H9 (cell line): ENCODE data around the gene METTL1. TPM values are rescaled to one million over a fixed set of nuclear protein-coding genes. Genes with fewer than 3 reads are reported as not detected.

ENCODE experiments used
- DNase-seq: peaks from one replicate; pipeline ENCODE4 v3.0.0-alpha.2; 2017
- H2AFZ ChIP-seq: one replicate; pipeline ENCODE4 v1.6.1; 2013; ENCODE audit warnings: mild to moderate bottlenecking, low read length, control low read depth, moderate library complexity
- H2AK5ac ChIP-seq: 2 replicates; pipeline ENCODE4 v1.6.1; 2013; ENCODE audit warnings: low read length, control low read depth, mixed read lengths; ENCODE audit not compliant: insufficient read length
- H2BK120ac ChIP-seq: one replicate; pipeline ENCODE4 v1.6.1; 2013; ENCODE audit warnings: low read depth, mild to moderate bottlenecking, low read length, control low read depth, inconsistent platforms; ENCODE audit not compliant: poor library complexity, severe bottlenecking
- H2BK12ac ChIP-seq: 2 replicates; pipeline ENCODE4 v1.6.1; 2013; ENCODE audit warnings: low read length, control low read depth, mixed read lengths, low read depth; ENCODE audit not compliant: insufficient read length
- H2BK15ac ChIP-seq: 2 replicates; pipeline ENCODE4 v1.6.1; 2013; ENCODE audit warnings: low read depth, low read length, control low read depth
- H2BK20ac ChIP-seq: one replicate; pipeline ENCODE4 v1.6.1; 2013; ENCODE audit warnings: low read depth, mild to moderate bottlenecking, low read length, control low read depth, inconsistent platforms; ENCODE audit not compliant: poor library complexity, severe bottlenecking
- H2BK5ac ChIP-seq: 2 replicates; pipeline ENCODE4 v1.6.1; 2013; ENCODE audit warnings: low read length, control low read depth, mixed read lengths; ENCODE audit not compliant: insufficient read length
- H3K14ac ChIP-seq: 2 replicates; pipeline ENCODE4 v1.6.1; 2013; ENCODE audit warnings: low read length, control low read depth; ENCODE audit not compliant: insufficient read depth
- H3K18ac ChIP-seq: 2 replicates; pipeline ENCODE4 v1.6.1; 2013; ENCODE audit warnings: low read depth, mild to moderate bottlenecking, mixed read lengths, low read length, control low read depth; ENCODE audit not compliant: insufficient read length
- H3K23ac ChIP-seq: 2 replicates; pipeline ENCODE4 v1.6.1; 2013; ENCODE audit warnings: low read length, control low read depth, mixed read lengths, low read depth; ENCODE audit not compliant: insufficient read length
- H3K23me2 ChIP-seq: 2 replicates; pipeline ENCODE4 v1.6.1; 2013; ENCODE audit warnings: low read depth, mild to moderate bottlenecking, mixed read lengths, low read length, control low read depth; ENCODE audit not compliant: insufficient read length, poor library complexity, severe bottlenecking
- H3K27ac ChIP-seq: 2 replicates; pipeline ENCODE4 v1.5.1; 2013; ENCODE audit warnings: low read length, control low read depth, mixed read lengths, low read depth; ENCODE audit not compliant: insufficient read length
- H3K27me3 ChIP-seq: 2 replicates; pipeline ENCODE4 v1.6.1; 2013; ENCODE audit warnings: low read length, control low read depth, inconsistent platforms; ENCODE audit not compliant: insufficient read depth
- H3K4ac ChIP-seq: 2 replicates; pipeline ENCODE4 v1.6.1; 2013; ENCODE audit warnings: low read depth, mild to moderate bottlenecking, control low read depth, inconsistent platforms, low read length, moderate library complexity
- H3K4me1 ChIP-seq: 2 replicates; pipeline ENCODE4 v1.6.1; 2013; ENCODE audit warnings: low read length, control low read depth, inconsistent platforms; ENCODE audit not compliant: insufficient read depth
- H3K4me2 ChIP-seq: 2 replicates; pipeline ENCODE4 v1.6.1; 2013; ENCODE audit warnings: low read length, control low read depth, mixed read lengths; ENCODE audit not compliant: insufficient read length, insufficient read depth
- H3K56ac ChIP-seq: 2 replicates; pipeline ENCODE4 v1.6.1; 2013; ENCODE audit warnings: low read depth, mild to moderate bottlenecking, mixed read lengths, low read length, control low read depth; ENCODE audit not compliant: insufficient read length
- H3K79me1 ChIP-seq: 2 replicates; pipeline ENCODE4 v1.6.1; 2013; ENCODE audit warnings: low read depth, mild to moderate bottlenecking, moderate library complexity, low read length, control low read depth, inconsistent platforms; ENCODE audit not compliant: insufficient read depth, poor library complexity, severe bottlenecking
- H3K79me2 ChIP-seq: 2 replicates; pipeline ENCODE4 v1.6.1; 2013; ENCODE audit warnings: low read length, control low read depth, inconsistent platforms; ENCODE audit not compliant: insufficient read depth
- H3K9ac ChIP-seq: 2 replicates; pipeline ENCODE4 v1.6.1; 2013; ENCODE audit warnings: low read length, control low read depth, mixed read lengths; ENCODE audit not compliant: insufficient read length; ENCODE audit errors: extremely low read depth
- H3K9me3 ChIP-seq: one replicate; pipeline ENCODE4 v1.6.1; 2013; ENCODE audit warnings: low read depth, low read length, inconsistent platforms; ENCODE audit not compliant: control insufficient read depth
- H3T11ph ChIP-seq: one replicate; pipeline ENCODE4 v1.6.1; 2013; ENCODE audit warnings: mild to moderate bottlenecking, low read length, control low read depth, inconsistent platforms
- H4K20me1 ChIP-seq: one replicate; pipeline ENCODE4 v1.6.1; 2013; ENCODE audit not compliant: control insufficient read depth, insufficient read length, insufficient read depth
- H4K5ac ChIP-seq: 2 replicates; pipeline ENCODE4 v1.6.1; 2013; ENCODE audit warnings: low read depth, mild to moderate bottlenecking, mixed read lengths, low read length, control low read depth; ENCODE audit not compliant: insufficient read length
- H4K8ac ChIP-seq: replicated peaks from 2 replicates; pipeline ENCODE4 v1.6.1; 2013; ENCODE audit warnings: low read length, control low read depth, mixed read lengths, low read depth; ENCODE audit not compliant: insufficient read length
- H4K91ac ChIP-seq: 2 replicates; pipeline ENCODE4 v1.6.1; 2013; ENCODE audit warnings: low read depth, mild to moderate bottlenecking, moderate library complexity, mixed read lengths, low read length, control low read depth; ENCODE audit not compliant: insufficient read length
- H3K27ac Mint-ChIP-seq, 3 experiments: 2 replicates in 2 of 3; 3 replicates in 1 of 3; pipeline ENCODE4 v1.8.0; 2020 to 2021; ENCODE audit warnings: mixed read lengths in 3 of 3, mild to moderate bottlenecking in 1 of 3, moderate library complexity in 1 of 3
- H3K27me3 Mint-ChIP-seq: 2 replicates; pipeline ENCODE4 v1.8.0; 2021; ENCODE audit warnings: low read depth, mild to moderate bottlenecking, moderate library complexity, mixed read lengths
- H3K36me3 Mint-ChIP-seq, 3 experiments: 2 replicates in 2 of 3; 3 replicates in 1 of 3; pipeline ENCODE4 v1.8.0; 2020 to 2021; ENCODE audit warnings: low read depth in 3 of 3, mixed read lengths in 3 of 3; ENCODE audit not compliant: insufficient read depth in 1 of 3
- H3K4me1 Mint-ChIP-seq, 2 experiments: 2 replicates each; pipeline ENCODE4 v1.8.0; 2020; ENCODE audit warnings: mixed read lengths in 2 of 2
- H3K4me3 Mint-ChIP-seq, 2 experiments: 2 replicates in 1 of 2; 3 replicates in 1 of 2; pipeline ENCODE4 v1.8.0; 2020 to 2021; ENCODE audit warnings: mild to moderate bottlenecking in 2 of 2, mixed read lengths in 2 of 2, moderate library complexity in 1 of 2
- H3K9me3 Mint-ChIP-seq, 2 experiments: 2 replicates in 1 of 2; 3 replicates in 1 of 2; pipeline ENCODE4 v1.8.0; 2020; ENCODE audit warnings: mild to moderate bottlenecking in 2 of 2, mixed read lengths in 2 of 2, moderate library complexity in 1 of 2
- WGBS: extraction: QIAGEN DNeasy Blood & Tissue Kit; methylation state at CpG from one replicate; pipeline ENCODE4 v1.1.7; 2013; ENCODE audit warnings: missing lambda C conversion rate, low lambda C conversion rate, mixed read lengths; ENCODE audit not compliant: insufficient read length; ENCODE audit errors: extremely low coverage; 5-methylcytosine and 5-hydroxymethylcytosine counted together
- total RNA-seq: library from RNA; stranded (reverse); gene quantifications from 2 replicates; pipeline ENCODE4 v1.2.1, GENCODE V29; 2021
- TF ChIP-seq, protein P1 (sequence below): fragments of 200-600 bp; sonication (generic); conservative IDR thresholded peaks from 3 replicates; pipeline ENCODE4 v1.8.0; 2021; ENCODE audit warnings: antibody characterized with exemption, mild to moderate bottlenecking

METTL1 gene
- total RNA-seq, 1 experiment from 2014 or later: 58.4 TPM

DNA sequence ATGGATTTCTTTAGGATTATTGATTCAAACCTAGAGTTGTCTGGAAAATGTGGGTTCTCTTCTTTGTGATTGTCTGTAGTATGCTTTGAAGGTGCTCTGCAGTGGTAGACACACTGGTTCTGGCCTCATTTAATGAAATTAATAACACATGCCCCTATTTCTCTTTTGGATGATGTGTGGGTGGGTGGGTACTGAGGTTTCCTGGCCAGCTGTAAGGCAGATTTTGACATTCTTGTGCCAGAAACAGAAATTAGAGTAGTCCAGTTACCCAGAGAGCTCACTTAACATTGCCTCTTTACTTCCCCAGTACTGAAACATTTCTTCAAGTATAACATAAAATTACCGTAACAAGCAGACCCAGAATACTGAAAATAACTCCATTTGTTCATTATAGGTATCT lies 25.1 kb upstream of the METTL1 start:
- no peak overlapping the region for H3K56ac ChIP-seq
- H2BK15ac ChIP-seq: no peak overlapping the region
- H4K8ac ChIP-seq: no peak overlapping the region
- no peak overlapping the region for H3T11ph ChIP-seq
- H3K4me1 ChIP-seq: no peaks in the 10 kb centered on the region
- Mint-ChIP-seq H3K36me3 (peaks cover 22 to 52% (median 43%) of the 10 kb centered on the region in 3 experiments), H3K4me3 (no peak overlapping the region), H3K4me1 (no peaks in the 10 kb centered on the region), H3K27ac (no peak overlapping the region), H3K27me3 (no peaks in the 10 kb centered on the region), H3K9me3 (no peaks in the 10 kb centered on the region)
- H3K18ac ChIP-seq: no peak overlapping the region
- H2AK5ac ChIP-seq: no peak overlapping the region
- H3K9me3 ChIP-seq: no peaks in the 10 kb centered on the region
- H3K23me2 ChIP-seq: no peaks in the 10 kb centered on the region
- no peaks in the 10 kb centered on the region for H3K27me3 ChIP-seq
- H2AFZ ChIP-seq: no peak overlapping the region
- TF ChIP-seq, protein P1, sequence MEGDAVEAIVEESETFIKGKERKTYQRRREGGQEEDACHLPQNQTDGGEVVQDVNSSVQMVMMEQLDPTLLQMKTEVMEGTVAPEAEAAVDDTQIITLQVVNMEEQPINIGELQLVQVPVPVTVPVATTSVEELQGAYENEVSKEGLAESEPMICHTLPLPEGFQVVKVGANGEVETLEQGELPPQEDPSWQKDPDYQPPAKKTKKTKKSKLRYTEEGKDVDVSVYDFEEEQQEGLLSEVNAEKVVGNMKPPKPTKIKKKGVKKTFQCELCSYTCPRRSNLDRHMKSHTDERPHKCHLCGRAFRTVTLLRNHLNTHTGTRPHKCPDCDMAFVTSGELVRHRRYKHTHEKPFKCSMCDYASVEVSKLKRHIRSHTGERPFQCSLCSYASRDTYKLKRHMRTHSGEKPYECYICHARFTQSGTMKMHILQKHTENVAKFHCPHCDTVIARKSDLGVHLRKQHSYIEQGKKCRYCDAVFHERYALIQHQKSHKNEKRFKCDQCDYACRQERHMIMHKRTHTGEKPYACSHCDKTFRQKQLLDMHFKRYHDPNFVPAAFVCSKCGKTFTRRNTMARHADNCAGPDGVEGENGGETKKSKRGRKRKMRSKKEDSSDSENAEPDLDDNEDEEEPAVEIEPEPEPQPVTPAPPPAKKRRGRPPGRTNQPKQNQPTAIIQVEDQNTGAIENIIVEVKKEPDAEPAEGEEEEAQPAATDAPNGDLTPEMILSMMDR: no peak
- no peak overlapping the region for H4K5ac ChIP-seq
- H2BK20ac ChIP-seq: no peak overlapping the region
- DNase-seq: no peak
- H4K91ac ChIP-seq: no peak overlapping the region
- H4K20me1 ChIP-seq: no peaks in the 10 kb centered on the region
- WGBS: no CpG with 5 or more reads among the region's 1 CpG
- H2BK5ac ChIP-seq: no peak overlapping the region
- H3K14ac ChIP-seq: no peak overlapping the region
- H3K4me2 ChIP-seq: no peak overlapping the region
- H2BK120ac ChIP-seq: no peak overlapping the region
- no peak overlapping the region for H3K9ac ChIP-seq
- no peak overlapping the region for H3K4ac ChIP-seq
- no peak overlapping the region for H2BK12ac ChIP-seq
- no peaks in the 10 kb centered on the region for H3K79me1 ChIP-seq
- H3K23ac ChIP-seq: no peak overlapping the region
- H3K79me2 ChIP-seq: no peaks in the 10 kb centered on the region
- no peak overlapping the region for H3K27ac ChIP-seq
